SK-N-SH (cell line): ENCODE measurements around the gene CD302. TPM values are rescaled to one million over a fixed set of nuclear protein-coding genes. Genes with fewer than 3 reads are reported as not detected.
"Not testable (repeated sequence)": the region's sequence is repeated elsewhere in the genome, so short reads cannot be mapped to it uniquely, and the experiment has no call there.

ENCODE experiments used
- CTCF ChIA-PET: fragments of 300-600, 350-600 bp; formaldehyde crosslinking; extraction: SDS; loops from one replicate; lab custom pipeline; 2021; lab: Yijun Ruan, JAX
- POLR2A ChIA-PET: fragments of 350-600 bp; sonication (Branson Sonifier 250); formaldehyde crosslinking; extraction: SDS; loops from one replicate; lab custom pipeline; 2020; ENCODE audit warnings: antibody characterized with exemption, inconsistent platforms; lab: Yijun Ruan, JAX
- DNase-seq: peaks from one replicate; pipeline ENCODE4 v3.0.0; 2012
- H2AFZ ChIP-seq: fragments of 200-600 bp; sonication (generic); 2 replicates; pipeline ENCODE4 v1.8.1; 2016; ENCODE audit warnings: antibody characterized with exemption, mild to moderate bottlenecking, low read depth
- H3F3A ChIP-seq: fragments of 200-600 bp; sonication (generic); replicated peaks from 2 replicates; pipeline ENCODE3; 2016; ENCODE audit warnings: antibody characterized with exemption, mild to moderate bottlenecking; ENCODE audit not compliant: insufficient read depth
- H3K27ac ChIP-seq, 2 experiments: fragments of 200-500 bp in 1 of 2; fragments of 200-600 bp in 1 of 2; sonication (Bioruptor generic) in 1 of 2; sonication (generic), shearing (Covaris generic) in 1 of 2; 2 replicates each; pipeline versions ENCODE4 v1.5.1 to v1.6.1; 2014 to 2016; ENCODE audit warnings: low read depth in 2 of 2, inconsistent platforms in 1 of 2, low read length in 1 of 2, mild to moderate bottlenecking in 1 of 2, mixed read lengths in 1 of 2
- H3K27me3 ChIP-seq: fragments of 200-600 bp; sonication (generic), shearing (Covaris generic); 2 replicates; pipeline ENCODE4 v1.6.1; 2016; ENCODE audit warnings: mixed run types; ENCODE audit not compliant: insufficient read depth
- H3K36me3 ChIP-seq, 2 experiments: fragments of 200-500 bp in 1 of 2; fragments of 200-600 bp in 1 of 2; sonication (Bioruptor generic) in 1 of 2; sonication (generic) in 1 of 2; replicated peaks in 1 of 2; 2 replicates each; pipeline versions ENCODE3 to v1.5.1; 2014 to 2016; ENCODE audit warnings: low read length in 1 of 2, mild to moderate bottlenecking in 1 of 2; ENCODE audit not compliant: insufficient read depth in 2 of 2, control insufficient read depth in 1 of 2
- H3K4me1 ChIP-seq, 2 experiments: fragments of 200-500 bp in 1 of 2; fragments of 200-600 bp in 1 of 2; sonication (Bioruptor generic) in 1 of 2; sonication (generic), shearing (Covaris generic) in 1 of 2; 2 replicates each; pipeline versions ENCODE4 v1.5.1 to v1.6.1; 2014 to 2016; ENCODE audit warnings: low read depth in 1 of 2, low read length in 1 of 2, mixed run types in 1 of 2; ENCODE audit not compliant: insufficient read depth in 2 of 2, control insufficient read depth in 1 of 2
- H3K4me2 ChIP-seq: fragments of 200-600 bp; sonication (generic), shearing (Covaris generic); 2 replicates; pipeline ENCODE4 v1.6.1; 2017; ENCODE audit warnings: mixed run types
- H3K4me3 ChIP-seq, 2 experiments: fragments of 200-500 bp in 1 of 2; fragments of 200-600 bp in 1 of 2; sonication (Bioruptor generic) in 1 of 2; sonication (generic), shearing (Covaris generic) in 1 of 2; 2 replicates each; pipeline versions ENCODE4 v1.5.1 to v1.8.1; 2014 to 2016; ENCODE audit warnings: low read depth in 2 of 2, inconsistent platforms in 1 of 2, low read length in 1 of 2, mild to moderate bottlenecking in 1 of 2, mixed read lengths in 1 of 2, moderate library complexity in 1 of 2
- H3K79me2 ChIP-seq: fragments of 200-600 bp; sonication (generic); 2 replicates; pipeline ENCODE4 v1.8.1; 2017; ENCODE audit warnings: mild to moderate bottlenecking; ENCODE audit not compliant: insufficient read depth
- H3K9ac ChIP-seq: fragments of 200-600 bp; sonication (generic); 2 replicates; pipeline ENCODE4 v1.6.1; 2017; ENCODE audit warnings: mixed run types
- H3K9me2 ChIP-seq: fragments of 200-600 bp; sonication (generic); 2 replicates; pipeline ENCODE4 v1.6.1; 2017; ENCODE audit warnings: mixed run types
- H3K9me3 ChIP-seq: fragments of 200-600 bp; sonication (generic); 2 replicates; pipeline ENCODE4 v1.6.1; 2017; ENCODE audit warnings: mixed run types, mild to moderate bottlenecking, moderate library complexity
- H4K20me1 ChIP-seq: fragments of 200-600 bp; sonication (generic); 2 replicates; pipeline ENCODE4 v1.6.1; 2017; ENCODE audit warnings: mild to moderate bottlenecking, mixed run types; ENCODE audit not compliant: insufficient read depth
- EP300 ChIP-seq, 2 experiments: IDR thresholded peaks; 2 replicates each; pipeline versions ENCODE4 v1.4.0 to v1.6.1; 2012; ENCODE audit warnings: borderline replicate concordance in 1 of 2, low read depth in 1 of 2, low read length in 1 of 2
- FOSL2 ChIP-seq: IDR thresholded peaks from 2 replicates; pipeline ENCODE4 v1.4.0; 2012; ENCODE audit warnings: low read depth, mild to moderate bottlenecking, moderate library complexity, borderline replicate concordance
- FOXM1 ChIP-seq: IDR thresholded peaks from 2 replicates; pipeline ENCODE4 v1.4.0; 2012; ENCODE audit warnings: low read depth, mild to moderate bottlenecking
- GABPA ChIP-seq: IDR thresholded peaks from 2 replicates; pipeline ENCODE4 v1.4.0; 2012; ENCODE audit warnings: low read depth, mild to moderate bottlenecking
- MEF2A ChIP-seq: IDR thresholded peaks from 2 replicates; pipeline ENCODE4 v1.4.0; 2012; ENCODE audit warnings: low read depth, borderline replicate concordance
- MXI1 ChIP-seq: IDR thresholded peaks from 2 replicates; pipeline ENCODE4 v1.6.1; 2012; ENCODE audit warnings: mild to moderate bottlenecking, low read depth, low read length, improper control_type of control experiment
- RAD21 ChIP-seq: IDR thresholded peaks from 2 replicates; pipeline ENCODE4 v1.6.1; 2012; ENCODE audit warnings: mild to moderate bottlenecking, low read length
- REST ChIP-seq: IDR thresholded peaks from 2 replicates; pipeline ENCODE4 v1.6.1; 2012; ENCODE audit warnings: mild to moderate bottlenecking, low read depth, low read length, moderate library complexity
- SMC3 ChIP-seq: IDR thresholded peaks from 2 replicates; pipeline ENCODE4 v1.6.1; 2012; ENCODE audit warnings: low read depth, low read length, improper control_type of control experiment
- TCF12 ChIP-seq: IDR thresholded peaks from 2 replicates; pipeline ENCODE4 v1.4.0; 2012
- TEAD4 ChIP-seq: IDR thresholded peaks from 2 replicates; pipeline ENCODE4 v1.4.0; 2012; ENCODE audit warnings: mild to moderate bottlenecking, borderline replicate concordance; ENCODE audit not compliant: insufficient read depth
- WGBS: methylation state at CpG from one replicate; pipeline ENCODE4 v1.1.6; 2017; ENCODE audit warnings: low lambda C conversion rate; 5-methylcytosine and 5-hydroxymethylcytosine counted together
- polyA plus RNA-seq, 3 experiments: library from polyadenylated mRNA; depleted of rRNA; stranded (reverse); fragments of >200 nt; gene quantifications; 2 replicates each; pipeline ENCODE4 v1.2.3, GENCODE V29; 2012
- TF ChIP-seq, protein P1 (sequence below): IDR thresholded peaks from 2 replicates; pipeline ENCODE4; 2012
- TF ChIP-seq, protein P2 (sequence below): fragments of 150-350 bp; IDR thresholded peaks from 2 replicates; pipeline ENCODE4 v1.6.1; 2017; ENCODE audit warnings: antibody characterized with exemption, low read length, low read depth, borderline replicate concordance

CD302 gene
- polyA plus RNA-seq, 1 of the 3 experiments (the other 2 are of a cell fraction) = 4.4 TPM

DNA sequence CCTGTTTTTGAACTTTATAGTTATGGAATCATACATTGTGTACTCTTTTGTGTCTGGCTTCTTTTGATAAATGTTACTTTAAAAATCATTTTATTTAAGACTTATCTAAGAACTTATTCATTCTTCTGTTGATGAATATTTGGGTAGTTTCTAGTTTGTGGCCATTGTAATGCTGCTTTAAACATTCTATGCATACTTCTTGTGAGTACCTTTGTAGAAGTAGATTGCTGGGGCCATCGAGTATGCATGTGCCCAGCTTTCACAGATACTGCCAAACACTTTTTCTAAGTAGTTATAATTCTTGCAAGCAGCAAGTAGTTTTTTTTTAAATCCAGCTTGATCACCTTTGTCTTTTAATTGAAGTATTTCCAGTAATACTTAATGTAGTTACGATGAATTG is 11.1 kb downstream of the CD302 start:
- H3K4me1 ChIP-seq = no peaks in the 10 kb centered on the region
- TF ChIP-seq MEF2A = no peak
- TF ChIP-seq, all 33 proteins: peak for 0
- H3K9me3 ChIP-seq = no peaks in the 10 kb centered on the region
- no peaks in the 10 kb centered on the region for H3K9me2 ChIP-seq
- no peak overlapping the region for H2AFZ ChIP-seq
- ChIA-PET CTCF (interaction anchor here (1.1 to 1.4 kb wide), 2 partner anchors 10 to 21 kb away, joined by 3 read pairs; no protein-coding TSS in a partner anchor), POLR2A (no interaction called here)
- 93% methylated on average over 2 of the region's 2 CpGs for WGBS
- no peaks in the 10 kb centered on the region for H3K36me3 ChIP-seq
- DNase-seq = no peak
- H3K79me2 ChIP-seq = no peaks in the 10 kb centered on the region
- H3F3A ChIP-seq = peaks cover 10% of the 10 kb centered on the region
- H3K27me3 ChIP-seq = no peaks in the 10 kb centered on the region
- no peak overlapping the region for H3K4me2 ChIP-seq
- no peak overlapping the region for H3K4me3 ChIP-seq
- H4K20me1 ChIP-seq = no peaks in the 10 kb centered on the region
- no peak overlapping the region for H3K9ac ChIP-seq
- H3K27ac ChIP-seq = no peak overlapping the region

DNA sequence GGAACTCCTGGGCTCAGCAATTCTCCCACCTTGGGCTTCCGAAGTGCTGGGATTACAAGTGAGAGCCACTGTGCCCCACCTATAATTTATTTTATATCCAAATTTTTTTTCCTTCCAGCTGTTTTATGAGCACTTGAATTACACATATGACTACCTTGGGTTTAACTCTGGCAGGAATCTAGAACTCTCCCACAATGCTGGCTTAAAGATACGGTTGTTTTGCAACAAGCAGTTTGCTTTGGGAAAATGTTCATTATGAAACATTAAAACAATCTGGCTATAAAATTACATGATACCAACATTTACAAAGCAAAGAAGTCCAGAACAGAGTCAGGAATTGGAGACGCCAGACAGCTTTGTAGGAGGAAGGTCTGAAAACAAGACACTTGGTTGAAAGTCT is 12.8 kb downstream of the CD302 start:
- Histone ChIP-seq H3K4me3 (no peak overlapping the region), H2AFZ (no peak overlapping the region), H3K4me1 (no peaks in the 10 kb centered on the region), H3K4me2 (no peak overlapping the region), H4K20me1 (no peaks in the 10 kb centered on the region), H3K79me2 (no peaks in the 10 kb centered on the region), H3K9ac (no peak overlapping the region), H3K27me3 (no peaks in the 10 kb centered on the region), H3K36me3 (no peaks in the 10 kb centered on the region), H3K9me2 (no peaks in the 10 kb centered on the region), H3K27ac (no peak overlapping the region), H3K9me3 (no peaks in the 10 kb centered on the region), H3F3A (peaks cover 13% of the 10 kb centered on the region)
- WGBS = 91% methylated on average over 3 of the region's 3 CpGs
- ChIA-PET POLR2A (no interaction called here), CTCF (interaction anchor here (0.6 kb wide), 1 partner anchor 11 kb away, joined by 3 read pairs; no protein-coding TSS in a partner anchor)
- no peak for DNase-seq
- TF ChIP-seq REST (no peak), FOXM1 (no peak), RAD21 (no peak), FOSL2 (no peak), SMC3 (no peak), MXI1 (no peak), TEAD4 (no peak), GABPA (no peak), MEF2A (no peak), EP300 (IDR thresholded peaks at IDR 0.05; ENCODE audit: borderline replicate concordance in 1 of 2, low read depth in 1 of 2, low read length in 1 of 2) (no peak), TCF12 (no peak)
- TF ChIP-seq, protein P1, sequence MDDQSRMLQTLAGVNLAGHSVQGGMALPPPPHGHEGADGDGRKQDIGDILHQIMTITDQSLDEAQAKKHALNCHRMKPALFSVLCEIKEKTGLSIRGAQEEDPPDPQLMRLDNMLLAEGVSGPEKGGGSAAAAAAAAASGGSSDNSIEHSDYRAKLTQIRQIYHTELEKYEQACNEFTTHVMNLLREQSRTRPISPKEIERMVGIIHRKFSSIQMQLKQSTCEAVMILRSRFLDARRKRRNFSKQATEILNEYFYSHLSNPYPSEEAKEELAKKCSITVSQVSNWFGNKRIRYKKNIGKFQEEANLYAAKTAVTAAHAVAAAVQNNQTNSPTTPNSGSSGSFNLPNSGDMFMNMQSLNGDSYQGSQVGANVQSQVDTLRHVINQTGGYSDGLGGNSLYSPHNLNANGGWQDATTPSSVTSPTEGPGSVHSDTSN = no peak
- TF ChIP-seq, protein P2, sequence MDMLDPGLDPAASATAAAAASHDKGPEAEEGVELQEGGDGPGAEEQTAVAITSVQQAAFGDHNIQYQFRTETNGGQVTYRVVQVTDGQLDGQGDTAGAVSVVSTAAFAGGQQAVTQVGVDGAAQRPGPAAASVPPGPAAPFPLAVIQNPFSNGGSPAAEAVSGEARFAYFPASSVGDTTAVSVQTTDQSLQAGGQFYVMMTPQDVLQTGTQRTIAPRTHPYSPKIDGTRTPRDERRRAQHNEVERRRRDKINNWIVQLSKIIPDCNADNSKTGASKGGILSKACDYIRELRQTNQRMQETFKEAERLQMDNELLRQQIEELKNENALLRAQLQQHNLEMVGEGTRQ = no peak

GRCh38 chr2:159784744-159785143 is 13.3 kb downstream of the CD302 start:
- H3K9me3 ChIP-seq, H3K79me2 ChIP-seq, H3K9me2 ChIP-seq, H3K27ac ChIP-seq, H3K4me1 ChIP-seq, H3K4me3 ChIP-seq, DNase-seq, H3K36me3 ChIP-seq, H4K20me1 ChIP-seq, CTCF ChIA-PET, H3K9ac ChIP-seq, H2AFZ ChIP-seq, H3K4me2 ChIP-seq, H3K27me3 ChIP-seq: not testable (repeated sequence)
- 82% methylated on average over 6 of the region's 6 CpGs for WGBS
- peaks cover 13% of the 10 kb centered on the region for H3F3A ChIP-seq
- POLR2A ChIA-PET = interaction anchor here (0.6 kb wide), 1 partner anchor 73 kb away, joined by 3 read pairs; the partner anchor contains the start of gene MARCHF7
